ENCODE measurements around the gene HSPA8. TPM values are rescaled to one million over a fixed set of nuclear protein-coding genes. Genes with fewer than 3 reads are reported as not detected.
"Not testable (repeated sequence)": the region's sequence is repeated elsewhere in the genome, so short reads cannot be mapped to it uniquely, and the experiment has no call there.

Gene HSPA8
- total RNA-seq, 2 experiments from 2014 or later = 1,029 to 1,909 TPM

DNA sequence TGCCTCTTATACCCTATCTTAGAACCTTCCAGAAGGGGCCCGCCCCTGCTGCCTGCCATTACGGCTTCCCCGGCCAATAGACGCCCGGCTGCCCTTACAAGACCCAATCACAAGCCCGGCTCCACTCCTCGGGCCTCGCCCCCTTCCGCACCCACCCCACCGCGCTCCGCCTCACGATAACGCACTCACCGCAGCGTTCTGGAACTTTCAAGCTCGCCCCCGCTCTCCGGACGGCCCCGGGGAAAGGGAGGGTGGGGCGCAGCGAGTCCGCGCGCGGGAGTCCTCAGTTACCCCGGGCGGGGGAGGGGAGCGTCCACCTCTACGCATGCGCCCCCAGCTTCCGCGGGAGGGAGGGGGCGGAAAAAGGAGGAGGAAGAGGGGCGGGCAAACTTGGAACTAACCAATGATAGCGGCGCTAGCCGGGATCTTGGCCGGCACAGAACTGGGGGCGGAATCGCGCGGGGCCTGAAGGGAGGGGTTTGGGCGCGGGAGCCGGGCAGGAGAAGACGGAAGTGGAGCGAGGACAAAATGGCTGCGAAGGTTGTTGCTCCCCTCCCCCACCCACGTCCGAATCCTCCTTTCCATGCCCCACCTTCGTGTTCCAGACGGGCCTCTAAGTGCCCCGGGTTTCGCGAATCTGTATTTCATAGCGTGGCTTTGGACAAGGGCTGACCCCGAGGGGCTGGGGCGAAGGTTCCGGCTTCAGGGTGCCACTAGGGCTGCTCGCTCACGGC lies 389 bp upstream of the HSPA8 start:
- Histone ChIP-seq H3K4me2 (ENCODE audit: low read length) (peak overlapping the region; percentile 83), H3K27ac (ENCODE audit: low read depth, low read length, poor library complexity, severe bottlenecking) (peak overlapping the region; percentile 92), H3K4me3 (ENCODE audit: low read depth, low read length, poor library complexity, severe bottlenecking) (peak overlapping the region; percentile 96), H3K9me3 (ENCODE audit: low read length) (no peaks in the 10 kb centered on the region), H3K79me2 (ENCODE audit: insufficient read depth, low read depth, low read length) (peaks cover 76% of the 10 kb centered on the region), H3K36me3 (ENCODE audit: insufficient read depth, low read length) (peaks cover 46% of the 10 kb centered on the region), H3K4me1 (ENCODE audit: insufficient read depth, low read length, poor library complexity, severe bottlenecking) (peaks cover 53% of the 10 kb centered on the region), H3K9me2 (ENCODE audit: insufficient read depth, low read length) (no peaks in the 10 kb centered on the region), H4K20me1 (ENCODE audit: insufficient read depth, low read length) (peaks cover 43% of the 10 kb centered on the region), H2AFZ (ENCODE audit: low read length) (no peak overlapping the region; the same call in 1 of the 2 replicates)
- BruUV-seq (replicated peaks) = no TSS peak
- POLR2A ChIA-PET = interaction anchor here (0.6 to 1.2 kb wide), 10 partner anchors 8 to 405 kb away, joined by 3 to 5 read pairs (median 4); no protein-coding TSS in a partner anchor
- intact Hi-C loops (cut with micrococcal nuclease; ENCODE audit: unreplicated experiment) = loop anchor here (5.0 to 10.0 kb wide), 3 partner anchors 200 to 405 kb away; partner anchors contain the start of gene UBASH3B
- CTCF ChIA-PET (ENCODE audit: unreplicated experiment) = interaction anchor here (0.5 to 1.0 kb wide), 4 partner anchors 14 to 428 kb away, joined by 3 to 6 read pairs (median 4); no protein-coding TSS in a partner anchor
- peak; percentile 98 for DNase-seq (ENCODE audit: low spot score)
- no peak for TF ChIP-seq EZH2phosphoT487 (IDR thresholded peaks at IDR 0.05; ENCODE audit: borderline replicate concordance, low read depth, low read length)
- TF ChIP-seq, protein P1, sequence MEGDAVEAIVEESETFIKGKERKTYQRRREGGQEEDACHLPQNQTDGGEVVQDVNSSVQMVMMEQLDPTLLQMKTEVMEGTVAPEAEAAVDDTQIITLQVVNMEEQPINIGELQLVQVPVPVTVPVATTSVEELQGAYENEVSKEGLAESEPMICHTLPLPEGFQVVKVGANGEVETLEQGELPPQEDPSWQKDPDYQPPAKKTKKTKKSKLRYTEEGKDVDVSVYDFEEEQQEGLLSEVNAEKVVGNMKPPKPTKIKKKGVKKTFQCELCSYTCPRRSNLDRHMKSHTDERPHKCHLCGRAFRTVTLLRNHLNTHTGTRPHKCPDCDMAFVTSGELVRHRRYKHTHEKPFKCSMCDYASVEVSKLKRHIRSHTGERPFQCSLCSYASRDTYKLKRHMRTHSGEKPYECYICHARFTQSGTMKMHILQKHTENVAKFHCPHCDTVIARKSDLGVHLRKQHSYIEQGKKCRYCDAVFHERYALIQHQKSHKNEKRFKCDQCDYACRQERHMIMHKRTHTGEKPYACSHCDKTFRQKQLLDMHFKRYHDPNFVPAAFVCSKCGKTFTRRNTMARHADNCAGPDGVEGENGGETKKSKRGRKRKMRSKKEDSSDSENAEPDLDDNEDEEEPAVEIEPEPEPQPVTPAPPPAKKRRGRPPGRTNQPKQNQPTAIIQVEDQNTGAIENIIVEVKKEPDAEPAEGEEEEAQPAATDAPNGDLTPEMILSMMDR (conservative IDR thresholded peaks at IDR 0.05; ENCODE audit: low read length) = no peak

DNA sequence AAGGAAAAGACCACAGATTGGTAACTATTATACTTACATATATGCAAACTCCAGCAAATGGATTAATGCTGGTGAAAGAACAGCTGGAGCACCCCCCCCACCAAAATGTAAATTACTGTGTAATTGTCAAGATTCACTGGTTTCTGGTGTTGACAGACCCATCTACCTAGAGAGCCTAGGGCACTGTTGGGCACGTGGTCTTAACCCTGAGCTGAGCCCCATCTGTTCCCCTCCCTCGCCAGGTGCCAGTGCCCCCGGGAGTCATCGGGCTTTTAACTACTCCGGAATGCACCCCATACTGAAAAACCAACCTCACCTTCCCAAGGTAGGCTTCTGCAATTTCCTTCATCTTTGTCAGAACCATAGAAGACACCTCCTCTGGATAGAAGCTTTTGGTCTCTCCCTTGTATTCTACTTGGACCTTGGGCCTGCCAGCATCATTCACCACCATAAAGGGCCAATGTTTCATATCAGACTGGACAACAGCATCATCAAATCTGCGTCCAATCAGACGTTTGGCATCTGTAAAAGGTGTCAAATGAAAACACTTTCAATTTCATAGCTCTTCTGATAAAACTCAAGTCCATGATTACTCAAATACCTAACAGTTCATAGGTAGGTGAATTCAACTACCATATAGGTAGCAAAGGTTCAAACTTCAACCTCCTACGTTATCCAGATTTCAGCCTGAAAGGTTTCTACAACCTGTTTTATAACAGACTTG lies 1.5 kb downstream of the HSPA8 start:
- POLR2A ChIA-PET = interaction anchor here (1.0 to 1.5 kb wide), 4 partner anchors 9 to 304 kb away, joined by 3 to 7 read pairs (median 3); no protein-coding TSS in a partner anchor
- H3K4me1 ChIP-seq (ENCODE audit: insufficient read depth, low read length, poor library complexity, severe bottlenecking) = peaks cover 56% of the 10 kb centered on the region
- no peak overlapping the region for H2AFZ ChIP-seq (ENCODE audit: low read length)
- CTCF ChIA-PET (ENCODE audit: unreplicated experiment) = no interaction called here
- peaks cover 51% of the 10 kb centered on the region for H4K20me1 ChIP-seq (ENCODE audit: insufficient read depth, low read length)
- peaks cover 65% of the 10 kb centered on the region for H3K36me3 ChIP-seq (ENCODE audit: insufficient read depth, low read length)
- no TSS peak for BruUV-seq (replicated peaks)
- intact Hi-C loops (cut with micrococcal nuclease; ENCODE audit: unreplicated experiment) = loop anchor here (5.0 to 10.0 kb wide), 3 partner anchors 202 to 403 kb away; partner anchors contain the start of gene UBASH3B
- H3K4me2 ChIP-seq (ENCODE audit: low read length) = peak overlapping the region; percentile 94
- peaks cover 78% of the 10 kb centered on the region for H3K79me2 ChIP-seq (ENCODE audit: insufficient read depth, low read depth, low read length)
- TF ChIP-seq EZH2phosphoT487 (IDR thresholded peaks at IDR 0.05; ENCODE audit: borderline replicate concordance, low read depth, low read length) = no peak
- TF ChIP-seq, protein P1 (conservative IDR thresholded peaks at IDR 0.05; ENCODE audit: low read length) = no peak
- H3K9me3 ChIP-seq (ENCODE audit: low read length) = no peaks in the 10 kb centered on the region
- no peaks in the 10 kb centered on the region for H3K9me2 ChIP-seq (ENCODE audit: insufficient read depth, low read length)
- peak overlapping the region; percentile 96 for H3K4me3 ChIP-seq (ENCODE audit: low read depth, low read length, poor library complexity, severe bottlenecking)
- peak; percentile 42 for DNase-seq (ENCODE audit: low spot score)
- peak overlapping the region; percentile 92 for H3K27ac ChIP-seq (ENCODE audit: low read depth, low read length, poor library complexity, severe bottlenecking)

DNA sequence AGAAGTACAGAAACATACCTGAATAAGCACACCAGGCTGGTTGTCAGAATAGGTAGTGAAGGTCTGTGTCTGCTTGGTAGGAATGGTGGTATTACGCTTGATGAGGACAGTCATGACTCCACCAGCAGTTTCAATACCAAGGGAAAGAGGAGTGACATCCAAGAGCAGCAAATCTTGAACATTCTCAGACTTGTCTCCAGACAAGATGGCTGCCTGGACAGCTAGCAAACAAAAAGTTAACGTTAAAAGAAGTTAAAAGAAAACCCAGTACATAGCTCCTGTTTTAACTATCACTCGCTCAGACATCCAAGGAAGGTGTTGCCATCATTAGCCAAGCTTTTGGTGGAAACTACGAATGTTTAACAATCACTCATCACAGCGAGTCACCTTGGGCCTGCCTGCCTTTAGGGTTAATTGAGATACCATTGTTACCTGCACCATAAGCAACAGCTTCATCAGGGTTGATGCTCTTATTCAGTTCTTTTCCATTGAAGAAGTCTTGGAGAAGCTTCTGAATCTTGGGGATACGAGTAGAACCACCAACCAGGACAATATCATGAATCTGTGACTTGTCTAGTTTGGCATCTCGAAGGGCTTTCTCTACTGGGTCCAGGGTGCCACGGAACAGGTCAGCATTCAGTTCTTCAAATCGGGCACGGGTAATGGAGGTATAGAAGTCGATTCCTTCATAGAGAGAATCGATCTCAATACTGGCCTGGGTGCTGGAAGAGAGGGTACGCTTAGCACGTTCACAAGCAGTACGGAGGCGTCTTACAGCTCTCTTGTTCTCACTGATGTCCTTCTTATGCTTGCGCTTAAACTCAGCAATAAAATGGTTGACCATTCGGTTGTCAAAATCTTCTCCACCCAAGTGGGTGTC lies 2.7 kb downstream of the HSPA8 start:
- DNase-seq (ENCODE audit: low spot score); H3K9me2 ChIP-seq (ENCODE audit: insufficient read depth, low read length); intact Hi-C loops (cut with micrococcal nuclease; ENCODE audit: unreplicated experiment); H2AFZ ChIP-seq (ENCODE audit: low read length); H3K9me3 ChIP-seq (ENCODE audit: low read length); BruUV-seq (replicated peaks); CTCF ChIA-PET (ENCODE audit: unreplicated experiment): not testable (repeated sequence)
- Histone ChIP-seq H3K4me1 (ENCODE audit: insufficient read depth, low read length, poor library complexity, severe bottlenecking) (peaks cover 46% of the 10 kb centered on the region), H3K36me3 (ENCODE audit: insufficient read depth, low read length) (peaks cover 76% of the 10 kb centered on the region), H3K4me2 (ENCODE audit: low read length) (peak overlapping the region; percentile 94), H3K79me2 (ENCODE audit: insufficient read depth, low read depth, low read length) (peaks cover 66% of the 10 kb centered on the region), H3K4me3 (ENCODE audit: low read depth, low read length, poor library complexity, severe bottlenecking) (peak overlapping the region; percentile 96), H4K20me1 (ENCODE audit: insufficient read depth, low read length) (peaks cover 51% of the 10 kb centered on the region), H3K27ac (ENCODE audit: low read depth, low read length, poor library complexity, severe bottlenecking) (peak overlapping the region; percentile 92)
- POLR2A ChIA-PET = interaction anchor here (0.9 to 1.5 kb wide), 3 partner anchors 10 to 24 kb away, joined by 3 to 7 read pairs (median 4); no protein-coding TSS in a partner anchor

All from OCI-LY7 (cell line).